HepG2 (cell line): ENCODE data around the gene SFPQ. TPM values are rescaled to one million over a fixed set of nuclear protein-coding genes. Genes with fewer than 3 reads are reported as not detected.

Experiments used
- AGO2 ChIP-seq: fragments of 200-400 bp; formaldehyde crosslinking; optimal IDR thresholded peaks from 2 replicates; pipeline ENCODE3; 2017; ENCODE audit warnings: mild to moderate bottlenecking, low read depth, low read length, moderate library complexity
- BCL3 ChIP-seq: sonication (generic); formaldehyde crosslinking; IDR thresholded peaks from 2 replicates; pipeline ENCODE4 v1.5.1; 2020; ENCODE audit warnings: mild to moderate bottlenecking, missing genetic modification reagents, moderate library complexity
- CCDC6 ChIP-seq: sonication (generic); formaldehyde crosslinking; IDR thresholded peaks from 2 replicates; pipeline ENCODE4 v1.8.1; 2022; ENCODE audit warnings: mild to moderate bottlenecking, missing genetic modification reagents, moderate library complexity
- DR1 ChIP-seq: sonication (generic); formaldehyde crosslinking; IDR thresholded peaks from 2 replicates; pipeline ENCODE4 v1.8.0; 2021; ENCODE audit warnings: mild to moderate bottlenecking, missing genetic modification reagents, inconsistent platforms
- IRX3 ChIP-seq: sonication (generic); formaldehyde crosslinking; IDR thresholded peaks from 2 replicates; pipeline ENCODE4 v1.8.1; 2023; ENCODE audit warnings: mild to moderate bottlenecking, low read depth, missing genetic modification reagents, borderline replicate concordance
- MBD4 ChIP-seq: IDR thresholded peaks from 2 replicates; pipeline ENCODE4 v1.6.1; 2012; ENCODE audit warnings: low read length, inconsistent platforms, borderline replicate concordance
- MXD3 ChIP-seq: IDR thresholded peaks from 2 replicates; pipeline ENCODE4 v1.6.1; 2016; ENCODE audit warnings: mild to moderate bottlenecking, missing biosample characterization, missing genetic modification reagents
- NFKBIZ ChIP-seq: IDR thresholded peaks from 2 replicates; pipeline ENCODE4 v1.6.1; 2018; ENCODE audit warnings: missing genetic modification reagents, missing compliant biosample characterization
- PCBP1 ChIP-seq: fragments of 200-400 bp; formaldehyde crosslinking; IDR thresholded peaks from 2 replicates; pipeline ENCODE4 v1.6.1; 2017; ENCODE audit warnings: mild to moderate bottlenecking, low read depth, low read length, borderline replicate concordance
- RAD21 ChIP-seq: fragments of 450-650 bp; formaldehyde crosslinking; IDR thresholded peaks from 2 replicates; pipeline ENCODE4 v1.5.0; 2020; ENCODE audit warnings: mild to moderate bottlenecking
- SMAD9 ChIP-seq: sonication (generic); formaldehyde crosslinking; IDR thresholded peaks from 2 replicates; pipeline ENCODE4 v1.5.1; 2020; ENCODE audit warnings: mild to moderate bottlenecking, missing genetic modification reagents
- SP1 ChIP-seq, 2 experiments: fragments of 450-650 bp in 1 of 2; sonication (generic) in 1 of 2; formaldehyde crosslinking in 1 of 2; IDR thresholded peaks; 2 replicates each; pipeline versions ENCODE4 v1.4.0 to v1.6.1; 2016 to 2020; ENCODE audit warnings: missing genetic modification reagents in 1 of 2
- TAF1 ChIP-seq: sonication (generic); formaldehyde crosslinking; IDR thresholded peaks from 2 replicates; pipeline ENCODE4 v1.4.0; 2020; ENCODE audit warnings: missing genetic modification reagents
- TOPORS ChIP-seq: sonication (generic); formaldehyde crosslinking; IDR thresholded peaks from 2 replicates; pipeline ENCODE4 v1.8.0; 2023; ENCODE audit warnings: mild to moderate bottlenecking, missing genetic modification reagents
- ZBTB26 ChIP-seq: IDR thresholded peaks from 2 replicates; pipeline ENCODE4 v1.6.1; 2016; ENCODE audit warnings: missing compliant biosample characterization, missing genetic modification reagents, borderline replicate concordance
- ZBTB3 ChIP-seq: sonication (generic); formaldehyde crosslinking; IDR thresholded peaks from 2 replicates; pipeline ENCODE4 v1.4.0; 2020; ENCODE audit warnings: low read depth, mild to moderate bottlenecking, moderate library complexity, missing genetic modification reagents, borderline replicate concordance
- ZNF10 ChIP-seq: sonication (generic); formaldehyde crosslinking; IDR thresholded peaks from 2 replicates; pipeline ENCODE4 v1.4.0; 2020; ENCODE audit warnings: mild to moderate bottlenecking, low read depth, missing genetic modification reagents, borderline replicate concordance
- ZNF276 ChIP-seq: sonication (generic); formaldehyde crosslinking; IDR thresholded peaks from 2 replicates; pipeline ENCODE4 v1.4.0; 2020; ENCODE audit warnings: mild to moderate bottlenecking, low read depth, missing genetic modification reagents
- ZNF501 ChIP-seq: sonication (generic); formaldehyde crosslinking; IDR thresholded peaks from 2 replicates; pipeline ENCODE4 v1.5.1; 2020; ENCODE audit warnings: mild to moderate bottlenecking, moderate library complexity, missing genetic modification reagents
- ZNF597 ChIP-seq: sonication (generic); formaldehyde crosslinking; IDR thresholded peaks from 2 replicates; pipeline ENCODE4 v1.5.0; 2020; ENCODE audit warnings: missing genetic modification reagents
- ZNF720 ChIP-seq: sonication (generic); formaldehyde crosslinking; IDR thresholded peaks from 2 replicates; pipeline ENCODE4 v1.4.0; 2020; ENCODE audit warnings: missing genetic modification reagents
- ZNF773 ChIP-seq: sonication (generic); formaldehyde crosslinking; IDR thresholded peaks from 2 replicates; pipeline ENCODE4 v1.4.0; 2020; ENCODE audit warnings: missing genetic modification reagents, borderline replicate concordance
- polyA plus RNA-seq, 8 experiments: library from polyadenylated mRNA; depleted of rRNA in 3 of 8; stranded (reverse) in 7 of 8; unstranded in 1 of 8; fragments of >200 nt; fragmentation: Illumina TruSeq in 4 of 8; extraction: Trizol in 4 of 8; gene quantifications; 2 replicates each; pipeline versions ENCODE4 v1.2.1 to v1.2.3, GENCODE V29; 2011 to 2016; ENCODE audit warnings: low read depth in 4 of 8, missing spikeins in 1 of 8, mixed read lengths in 1 of 8; ENCODE audit not compliant: insufficient read depth in 1 of 8
- total RNA-seq, 5 experiments: library from RNA; depleted of rRNA; stranded (reverse); fragments of >200 nt; fragmentation: Illumina TruSeq; extraction: Trizol; gene quantifications; 2 replicates each; pipeline ENCODE4 v1.2.3, GENCODE V29; 2016; ENCODE audit warnings: low read depth in 1 of 5

SFPQ gene
- total and polyA plus RNA-seq, 2 of the 13 experiments (the other 11 are each of a cell fraction or from before 2014, with no cell fraction given) = 101 to 292 TPM

GRCh38 chr1:35192853-35193664 is at the start of gene SFPQ (continued):
- TF ChIP-seq ZBTB26 (CRISPR knock-in tag) (peak; percentile 85), ZNF773 (CRISPR knock-in tag) (no peak), ZNF597 (CRISPR knock-in tag) (no peak), ZNF501 (CRISPR knock-in tag) (peak; percentile 48; the same call in 1 of the 2 replicates), CCDC6 (no peak), ZNF720 (CRISPR knock-in tag) (no peak), AGO2 (peak; percentile 17), TAF1 (peak; percentile 97), MBD4 (no peak), NFKBIZ (CRISPR knock-in tag) (no peak), SMAD9 (no peak), BCL3 (no peak), MXD3 (CRISPR knock-in tag) (peak; percentile 77; the same call in 1 of the 2 replicates), ZNF276 (CRISPR knock-in tag) (no peak), ZNF10 (CRISPR knock-in tag) (no peak), TOPORS (CRISPR knock-in tag) (0 out of 2 replicates have a peak, but pooled peaks have one; percentile 33), SP1 (IDR thresholded peaks at IDR 0.05) (no peak), SP1 (CRISPR knock-in tag; IDR thresholded peaks at IDR 0.05) (peak; percentile 90), ZBTB3 (CRISPR knock-in tag) (no peak), PCBP1 (no peak), IRX3 (peak; percentile 74; the same call in 1 of the 2 replicates), RAD21 (no peak), DR1 (CRISPR knock-in tag) (peak; percentile 97)
